NK-92 treated with Interleukin-12 subunit alpha and Interleukin-12 subunit beta, amount 100 ng/mL, for 24 hours (cell line): ENCODE results near the gene ZBTB42.

Experiments used
- DNase-seq: peaks from one replicate; lab custom pipeline; 2025; lab: John Stamatoyannopoulos, UW

Gene ZBTB42

GRCh38 chr14:104843442-104844305 lies 42.8 kb downstream of the ZBTB42 start:
- DNase-seq: no peak

GRCh38 chr14:104844306-104845032 lies 43.6 kb downstream of the ZBTB42 start:
- no peak for DNase-seq

- no peak for DNase-seq
Measured at GRCh38 chr14:104845033-104845666, 44.2 kb downstream of the ZBTB42 start.

- no peak for DNase-seq
Measured at GRCh38 chr14:104845834-104846441, 45.0 kb downstream of the ZBTB42 start.

- no peak for DNase-seq
Measured at GRCh38 chr14:104852280-104852663, 51.4 kb downstream of the ZBTB42 start.
